ENCODE results near the gene TNS3. TPM values are rescaled to one million over a fixed set of nuclear protein-coding genes. Genes with fewer than 3 reads are reported as not detected.

The TNS3 gene
- total and polyA plus RNA-seq, 10 donors = 17.7 to 247 (median 147) TPM

- 90 to 95% (median 90%) methylated on average over 7 of the region's 7 CpGs for WGBS, 5 donors
- TF ChIP-seq POLR2A (IDR thresholded peaks at IDR 0.05) (no peak), POLR2AphosphoS5 (IDR thresholded peaks at IDR 0.05) (no peak), CTCF (IDR thresholded peaks at IDR 0.05 in 8 of 11, conservative IDR thresholded peaks at IDR 0.05 in 3 of 11) (no peak)
- H3K27me3 ChIP-seq (replicated peaks in 1 of 7) = no peaks in the 10 kb centered on the region
- peaks cover 9 to 64% (median 32%) of the 10 kb centered on the region in 6 donors for H3K4me1 ChIP-seq
- intact Hi-C loops (cut with DNase I; ENCODE audit: low total_unique reads) = no loop called here
- peaks cover 0 to 72% (median 11%) of the 10 kb centered on the region in 6 donors for H3K36me3 ChIP-seq
- H3K9me3 ChIP-seq = no peaks in the 10 kb centered on the region
- H3K4me3 ChIP-seq = no peak overlapping the region
- peak overlapping the region in 5 of 8 donors; percentile 27 to 74 (median 65) for H3K27ac ChIP-seq
- no peak for DNase-seq
Observed at GRCh38 chr7:47327346-47327697, 254.6 kb downstream of the TNS3 start.

GRCh38 chr7:47326808-47327207 lies 255.1 kb downstream of the TNS3 start:
- DNase-seq = no peak
- Histone ChIP-seq H3K4me1 (peaks cover 9 to 64% (median 32%) of the 10 kb centered on the region in 6 donors), H3K9me3 (no peaks in the 10 kb centered on the region), H3K27me3 (replicated peaks in 1 of 7) (no peaks in the 10 kb centered on the region), H3K4me3 (no peak overlapping the region), H3K27ac (peak overlapping the region in 3 of 8 donors; percentile 21 to 68 (median 65)), H3K36me3 (peaks cover 0 to 69% (median 11%) of the 10 kb centered on the region in 6 donors)
- 81 to 95% (median 86%) methylated on average over 8 of the region's 8 CpGs for WGBS, 5 donors
- TF ChIP-seq POLR2A (IDR thresholded peaks at IDR 0.05) (no peak), CTCF (IDR thresholded peaks at IDR 0.05 in 8 of 11, conservative IDR thresholded peaks at IDR 0.05 in 3 of 11) (no peak), POLR2AphosphoS5 (IDR thresholded peaks at IDR 0.05) (peak in 1 of 3 donors; percentile 20)
- intact Hi-C loops (cut with DNase I; ENCODE audit: low total_unique reads) = no loop called here

- peak overlapping the region in 1 of 8 donors; percentile 65 for H3K27ac ChIP-seq
- no peaks in the 10 kb centered on the region for H3K27me3 ChIP-seq (replicated peaks in 1 of 7)
- 78 to 100% (median 89%) methylated on average over 2 of the region's 2 CpGs for WGBS, 5 donors
- H3K4me1 ChIP-seq = peaks cover 9 to 64% (median 32%) of the 10 kb centered on the region in 6 donors
- no peak for DNase-seq
- H3K9me3 ChIP-seq = no peaks in the 10 kb centered on the region
- TF ChIP-seq POLR2A (IDR thresholded peaks at IDR 0.05) = no peak
- no peak for TF ChIP-seq POLR2AphosphoS5 (IDR thresholded peaks at IDR 0.05)
- no peak for TF ChIP-seq CTCF (IDR thresholded peaks at IDR 0.05 in 8 of 11, conservative IDR thresholded peaks at IDR 0.05 in 3 of 11)
- intact Hi-C loops (cut with DNase I; ENCODE audit: low total_unique reads) = no loop called here
- H3K4me3 ChIP-seq = no peak overlapping the region
- peaks cover 0 to 69% (median 10%) of the 10 kb centered on the region in 6 donors for H3K36me3 ChIP-seq
Observed at GRCh38 chr7:47326220-47326619, 255.7 kb downstream of the TNS3 start.

GRCh38 chr7:47325337-47325736 lies 256.6 kb downstream of the TNS3 start:
- no peaks in the 10 kb centered on the region for H3K27me3 ChIP-seq (replicated peaks in 1 of 7)
- no peak for TF ChIP-seq POLR2AphosphoS5 (IDR thresholded peaks at IDR 0.05)
- no peak for TF ChIP-seq CTCF (IDR thresholded peaks at IDR 0.05 in 8 of 11, conservative IDR thresholded peaks at IDR 0.05 in 3 of 11)
- TF ChIP-seq POLR2A (IDR thresholded peaks at IDR 0.05) = no peak
- no peak for DNase-seq
- WGBS, 5 donors = 87 to 93% (median 89%) methylated on average over 6 of the region's 6 CpGs
- no peak overlapping the region for H3K4me3 ChIP-seq
- peaks cover 9 to 59% (median 32%) of the 10 kb centered on the region in 6 donors for H3K4me1 ChIP-seq
- intact Hi-C loops (cut with DNase I; ENCODE audit: low total_unique reads) = no loop called here
- H3K36me3 ChIP-seq = peaks cover 3 to 69% (median 12%) of the 10 kb centered on the region in 6 donors
- no peak overlapping the region for H3K27ac ChIP-seq
- no peaks in the 10 kb centered on the region for H3K9me3 ChIP-seq

All from spleen (tissue), 11 donors.